Mucosa of descending colon (tissue), 3 donors: Measurements from ENCODE around the gene TRPM3. TPM values are rescaled to one million over a fixed set of nuclear protein-coding genes. Genes with fewer than 3 reads are reported as not detected.

Source experiments
- ATAC-seq: fragments of 200-7000 bp; cut with Tn5 transposase; one replicate; pipeline ENCODE4 v1.9.1; 2020; ENCODE audit warnings: mild to moderate bottlenecking, moderate library complexity
- DNase-seq, 3 donors: peaks; one replicate each; pipeline ENCODE4 v3.0.0-alpha.2; 2020
- H3K36me3 ChIP-seq: fragments of 200-600 bp; one replicate; pipeline ENCODE4 v1.8.0; 2021; ENCODE audit warnings: low read depth, mild to moderate bottlenecking
- H3K4me1 ChIP-seq: fragments of 200-600 bp; one replicate; pipeline ENCODE4 v1.8.0; 2021; ENCODE audit warnings: low read depth, mild to moderate bottlenecking
- H3K4me3 ChIP-seq: fragments of 200-600 bp; one replicate; pipeline ENCODE4 v1.8.0; 2021; ENCODE audit warnings: mild to moderate bottlenecking
- H3K9me3 ChIP-seq: fragments of 200-600 bp; one replicate; pipeline ENCODE4 v1.8.0; 2021; ENCODE audit warnings: mild to moderate bottlenecking
- CTCF ChIP-seq: fragments of 200-600 bp; IDR thresholded peaks from one replicate; pipeline ENCODE4 v1.8.0; 2022; ENCODE audit warnings: antibody characterized with exemption, mild to moderate bottlenecking
- intact Hi-C, 2 donors: fragments of 100-400 bp; cut with DNase I in 1 of 2; cut with micrococcal nuclease in 1 of 2; formaldehyde crosslinking; loops; one replicate each; pipeline versions ENCODE4 v1.11.0 to v1.11.1; 2022; cut with DNase I, micrococcal nuclease
- total RNA-seq, 3 donors: library from RNA; stranded (reverse); fragmentation: NEBNext Ultra II Directional in 2 of 3; extraction: Animal tissue kit (Norgen Biotek cat#: 25700) in 2 of 3; gene quantifications; one replicate each; pipeline versions ENCODE4 v1.2.1 to v1.2.4, GENCODE V29; 2021 to 2023
- donor health status: DM: no; HTN: no; CAD: no; lungs with moderate emphysema.
- donor health status: DM: no; HTN: no; CAD: no.
- donor health status: DM: no; HTN: yes; CAD: no.

TRPM3 gene
- total RNA-seq, 3 donors from 2014 or later, result 0.29 to 0.55 (median 0.51) TPM

- H3K4me3 ChIP-seq, result no peak overlapping the region
- H3K9me3 ChIP-seq, result no peaks in the 10 kb centered on the region
- no peak for ATAC-seq
- H3K36me3 ChIP-seq, result no peaks in the 10 kb centered on the region
- intact Hi-C loops, result no loop called here
- DNase-seq, result no peak
- TF ChIP-seq CTCF, result no peak
- H3K4me1 ChIP-seq, result no peaks in the 10 kb centered on the region
Measured at GRCh38 chr9:70932097-70932496, 189.3 kb downstream of the TRPM3 start.

GRCh38 chr9:70927530-70927929 is 193.9 kb downstream of the TRPM3 start:
- TF ChIP-seq CTCF, result no peak
- intact Hi-C loops, result no loop called here

GRCh38 chr9:70924895-70925547 is 196.4 kb downstream of the TRPM3 start:
- TF ChIP-seq CTCF, result no peak
- ATAC-seq (peak; percentile 75), DNase-seq (peak in 1 of 3 donors; percentile 52)
- Histone ChIP-seq H3K9me3 (no peaks in the 10 kb centered on the region), H3K36me3 (no peaks in the 10 kb centered on the region), H3K4me3 (no peak overlapping the region), H3K4me1 (no peaks in the 10 kb centered on the region)
- intact Hi-C loops, result no loop called here

More at GRCh38 chr9:70927530-70927929, 193.9 kb downstream of the TRPM3 start:
- Histone ChIP-seq H3K36me3 (no peaks in the 10 kb centered on the region), H3K4me3 (no peak overlapping the region), H3K4me1 (no peaks in the 10 kb centered on the region), H3K9me3 (no peaks in the 10 kb centered on the region)
- DNase-seq (no peak), ATAC-seq (no peak)

DNA sequence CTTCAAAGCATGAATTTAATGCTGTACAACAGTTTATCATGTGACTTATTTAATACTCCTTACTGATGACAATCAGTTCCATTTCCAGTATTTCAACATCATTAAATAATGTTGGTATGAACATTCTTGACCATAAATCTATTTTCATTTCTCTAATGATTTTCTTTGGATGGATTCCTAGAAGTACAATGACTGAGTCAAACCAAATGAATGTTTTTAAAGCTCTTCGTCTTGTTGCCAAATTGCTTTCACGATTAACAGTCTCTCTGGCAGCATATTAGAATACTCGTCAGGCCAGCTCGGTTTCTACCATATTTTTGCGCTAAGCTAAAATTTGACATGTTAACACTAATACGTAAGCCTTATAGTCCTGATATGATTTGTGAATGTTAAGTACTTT is 197.0 kb downstream of the TRPM3 start:
- Histone ChIP-seq H3K36me3 (no peaks in the 10 kb centered on the region), H3K4me1 (no peaks in the 10 kb centered on the region), H3K9me3 (no peaks in the 10 kb centered on the region), H3K4me3 (no peak overlapping the region)
- DNase-seq (no peak), ATAC-seq (no peak)
- no peak for TF ChIP-seq CTCF
- intact Hi-C loops, result no loop called here

- no peak for TF ChIP-seq CTCF
- intact Hi-C loops, result no loop called here
- no peak for ATAC-seq
- Histone ChIP-seq H3K9me3 (no peaks in the 10 kb centered on the region), H3K36me3 (no peaks in the 10 kb centered on the region), H3K4me1 (no peaks in the 10 kb centered on the region), H3K4me3 (no peak overlapping the region)
- no peak for DNase-seq
Measured at GRCh38 chr9:70923961-70924360, 197.5 kb downstream of the TRPM3 start.

- H3K4me1 ChIP-seq, result no peaks in the 10 kb centered on the region
- no peaks in the 10 kb centered on the region for H3K36me3 ChIP-seq
- intact Hi-C loops, result no loop called here
- H3K9me3 ChIP-seq, result no peaks in the 10 kb centered on the region
- no peak for ATAC-seq
- no peak for TF ChIP-seq CTCF
- no peak overlapping the region for H3K4me3 ChIP-seq
- DNase-seq, result no peak
Measured at GRCh38 chr9:70921136-70921535, 200.3 kb downstream of the TRPM3 start.
